ENCODE data around the gene CHAD. TPM values are rescaled to one million over a fixed set of nuclear protein-coding genes. Genes with fewer than 3 reads are reported as not detected.

Gene CHAD
- total and polyA plus RNA-seq, 2 of the 13 experiments (the other 11 are each of a cell fraction or from before 2014, with no cell fraction given): 1.4 TPM; not detected in 1

DNA sequence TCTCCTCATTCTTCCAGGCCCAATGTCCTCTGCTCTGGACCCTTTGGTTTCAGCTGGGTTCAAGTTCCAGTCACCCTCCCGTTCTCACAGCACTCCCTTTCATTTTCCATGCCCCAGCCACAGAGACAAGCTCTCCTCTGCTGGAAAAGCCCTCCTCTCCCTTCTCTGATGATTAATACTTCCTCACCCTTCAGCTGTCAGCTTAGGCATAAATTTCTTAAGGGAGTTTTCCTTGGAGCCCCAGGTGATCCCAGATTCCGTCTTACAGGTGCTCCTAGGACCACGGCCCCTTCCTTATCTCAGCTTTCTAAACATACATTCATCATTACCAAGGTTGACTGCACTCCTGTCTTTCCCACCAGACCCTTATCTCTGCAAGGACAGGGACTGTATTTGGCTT is 10.4 kb downstream of the CHAD start (continued):
- TF ChIP-seq, protein P1, sequence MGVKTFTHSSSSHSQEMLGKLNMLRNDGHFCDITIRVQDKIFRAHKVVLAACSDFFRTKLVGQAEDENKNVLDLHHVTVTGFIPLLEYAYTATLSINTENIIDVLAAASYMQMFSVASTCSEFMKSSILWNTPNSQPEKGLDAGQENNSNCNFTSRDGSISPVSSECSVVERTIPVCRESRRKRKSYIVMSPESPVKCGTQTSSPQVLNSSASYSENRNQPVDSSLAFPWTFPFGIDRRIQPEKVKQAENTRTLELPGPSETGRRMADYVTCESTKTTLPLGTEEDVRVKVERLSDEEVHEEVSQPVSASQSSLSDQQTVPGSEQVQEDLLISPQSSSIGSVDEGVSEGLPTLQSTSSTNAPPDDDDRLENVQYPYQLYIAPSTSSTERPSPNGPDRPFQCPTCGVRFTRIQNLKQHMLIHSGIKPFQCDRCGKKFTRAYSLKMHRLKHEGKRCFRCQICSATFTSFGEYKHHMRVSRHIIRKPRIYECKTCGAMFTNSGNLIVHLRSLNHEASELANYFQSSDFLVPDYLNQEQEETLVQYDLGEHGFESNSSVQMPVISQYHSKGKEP (CRISPR knock-in tag; IDR thresholded peaks at IDR 0.05): no peak
- TF ChIP-seq TAF1 (CRISPR knock-in tag; IDR thresholded peaks at IDR 0.05) (no peak), CBX2 (IDR thresholded peaks at IDR 0.05; ENCODE audit: low read depth, low read length) (no peak), CBX2 (CRISPR knock-in tag; IDR thresholded peaks at IDR 0.05; ENCODE audit: low read depth) (no peak), POGZ (CRISPR knock-in tag; IDR thresholded peaks at IDR 0.05) (no peak), EZH2 (conservative IDR thresholded peaks at IDR 0.05; ENCODE audit: low read depth, low read length) (no peak)
- TF ChIP-seq, protein P2, sequence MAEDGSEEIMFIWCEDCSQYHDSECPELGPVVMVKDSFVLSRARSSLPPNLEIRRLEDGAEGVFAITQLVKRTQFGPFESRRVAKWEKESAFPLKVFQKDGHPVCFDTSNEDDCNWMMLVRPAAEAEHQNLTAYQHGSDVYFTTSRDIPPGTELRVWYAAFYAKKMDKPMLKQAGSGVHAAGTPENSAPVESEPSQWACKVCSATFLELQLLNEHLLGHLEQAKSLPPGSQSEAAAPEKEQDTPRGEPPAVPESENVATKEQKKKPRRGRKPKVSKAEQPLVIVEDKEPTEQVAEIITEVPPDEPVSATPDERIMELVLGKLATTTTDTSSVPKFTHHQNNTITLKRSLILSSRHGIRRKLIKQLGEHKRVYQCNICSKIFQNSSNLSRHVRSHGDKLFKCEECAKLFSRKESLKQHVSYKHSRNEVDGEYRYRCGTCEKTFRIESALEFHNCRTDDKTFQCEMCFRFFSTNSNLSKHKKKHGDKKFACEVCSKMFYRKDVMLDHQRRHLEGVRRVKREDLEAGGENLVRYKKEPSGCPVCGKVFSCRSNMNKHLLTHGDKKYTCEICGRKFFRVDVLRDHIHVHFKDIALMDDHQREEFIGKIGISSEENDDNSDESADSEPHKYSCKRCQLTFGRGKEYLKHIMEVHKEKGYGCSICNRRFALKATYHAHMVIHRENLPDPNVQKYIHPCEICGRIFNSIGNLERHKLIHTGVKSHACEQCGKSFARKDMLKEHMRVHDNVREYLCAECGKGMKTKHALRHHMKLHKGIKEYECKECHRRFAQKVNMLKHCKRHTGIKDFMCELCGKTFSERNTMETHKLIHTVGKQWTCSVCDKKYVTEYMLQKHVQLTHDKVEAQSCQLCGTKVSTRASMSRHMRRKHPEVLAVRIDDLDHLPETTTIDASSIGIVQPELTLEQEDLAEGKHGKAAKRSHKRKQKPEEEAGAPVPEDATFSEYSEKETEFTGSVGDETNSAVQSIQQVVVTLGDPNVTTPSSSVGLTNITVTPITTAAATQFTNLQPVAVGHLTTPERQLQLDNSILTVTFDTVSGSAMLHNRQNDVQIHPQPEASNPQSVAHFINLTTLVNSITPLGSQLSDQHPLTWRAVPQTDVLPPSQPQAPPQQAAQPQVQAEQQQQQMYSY (CRISPR knock-in tag; IDR thresholded peaks at IDR 0.05): no peak
- TF ChIP-seq, protein P3, sequence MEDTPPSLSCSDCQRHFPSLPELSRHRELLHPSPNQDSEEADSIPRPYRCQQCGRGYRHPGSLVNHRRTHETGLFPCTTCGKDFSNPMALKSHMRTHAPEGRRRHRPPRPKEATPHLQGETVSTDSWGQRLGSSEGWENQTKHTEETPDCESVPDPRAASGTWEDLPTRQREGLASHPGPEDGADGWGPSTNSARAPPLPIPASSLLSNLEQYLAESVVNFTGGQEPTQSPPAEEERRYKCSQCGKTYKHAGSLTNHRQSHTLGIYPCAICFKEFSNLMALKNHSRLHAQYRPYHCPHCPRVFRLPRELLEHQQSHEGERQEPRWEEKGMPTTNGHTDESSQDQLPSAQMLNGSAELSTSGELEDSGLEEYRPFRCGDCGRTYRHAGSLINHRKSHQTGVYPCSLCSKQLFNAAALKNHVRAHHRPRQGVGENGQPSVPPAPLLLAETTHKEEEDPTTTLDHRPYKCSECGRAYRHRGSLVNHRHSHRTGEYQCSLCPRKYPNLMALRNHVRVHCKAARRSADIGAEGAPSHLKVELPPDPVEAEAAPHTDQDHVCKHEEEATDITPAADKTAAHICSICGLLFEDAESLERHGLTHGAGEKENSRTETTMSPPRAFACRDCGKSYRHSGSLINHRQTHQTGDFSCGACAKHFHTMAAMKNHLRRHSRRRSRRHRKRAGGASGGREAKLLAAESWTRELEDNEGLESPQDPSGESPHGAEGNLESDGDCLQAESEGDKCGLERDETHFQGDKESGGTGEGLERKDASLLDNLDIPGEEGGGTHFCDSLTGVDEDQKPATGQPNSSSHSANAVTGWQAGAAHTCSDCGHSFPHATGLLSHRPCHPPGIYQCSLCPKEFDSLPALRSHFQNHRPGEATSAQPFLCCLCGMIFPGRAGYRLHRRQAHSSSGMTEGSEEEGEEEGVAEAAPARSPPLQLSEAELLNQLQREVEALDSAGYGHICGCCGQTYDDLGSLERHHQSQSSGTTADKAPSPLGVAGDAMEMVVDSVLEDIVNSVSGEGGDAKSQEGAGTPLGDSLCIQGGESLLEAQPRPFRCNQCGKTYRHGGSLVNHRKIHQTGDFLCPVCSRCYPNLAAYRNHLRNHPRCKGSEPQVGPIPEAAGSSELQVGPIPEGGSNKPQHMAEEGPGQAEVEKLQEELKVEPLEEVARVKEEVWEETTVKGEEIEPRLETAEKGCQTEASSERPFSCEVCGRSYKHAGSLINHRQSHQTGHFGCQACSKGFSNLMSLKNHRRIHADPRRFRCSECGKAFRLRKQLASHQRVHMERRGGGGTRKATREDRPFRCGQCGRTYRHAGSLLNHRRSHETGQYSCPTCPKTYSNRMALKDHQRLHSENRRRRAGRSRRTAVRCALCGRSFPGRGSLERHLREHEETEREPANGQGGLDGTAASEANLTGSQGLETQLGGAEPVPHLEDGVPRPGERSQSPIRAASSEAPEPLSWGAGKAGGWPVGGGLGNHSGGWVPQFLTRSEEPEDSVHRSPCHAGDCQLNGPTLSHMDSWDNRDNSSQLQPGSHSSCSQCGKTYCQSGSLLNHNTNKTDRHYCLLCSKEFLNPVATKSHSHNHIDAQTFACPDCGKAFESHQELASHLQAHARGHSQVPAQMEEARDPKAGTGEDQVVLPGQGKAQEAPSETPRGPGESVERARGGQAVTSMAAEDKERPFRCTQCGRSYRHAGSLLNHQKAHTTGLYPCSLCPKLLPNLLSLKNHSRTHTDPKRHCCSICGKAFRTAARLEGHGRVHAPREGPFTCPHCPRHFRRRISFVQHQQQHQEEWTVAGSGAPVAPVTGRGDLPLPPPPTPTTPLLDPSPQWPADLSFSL (CRISPR knock-in tag; IDR thresholded peaks at IDR 0.05): no peak
- TF ChIP-seq, protein P4, sequence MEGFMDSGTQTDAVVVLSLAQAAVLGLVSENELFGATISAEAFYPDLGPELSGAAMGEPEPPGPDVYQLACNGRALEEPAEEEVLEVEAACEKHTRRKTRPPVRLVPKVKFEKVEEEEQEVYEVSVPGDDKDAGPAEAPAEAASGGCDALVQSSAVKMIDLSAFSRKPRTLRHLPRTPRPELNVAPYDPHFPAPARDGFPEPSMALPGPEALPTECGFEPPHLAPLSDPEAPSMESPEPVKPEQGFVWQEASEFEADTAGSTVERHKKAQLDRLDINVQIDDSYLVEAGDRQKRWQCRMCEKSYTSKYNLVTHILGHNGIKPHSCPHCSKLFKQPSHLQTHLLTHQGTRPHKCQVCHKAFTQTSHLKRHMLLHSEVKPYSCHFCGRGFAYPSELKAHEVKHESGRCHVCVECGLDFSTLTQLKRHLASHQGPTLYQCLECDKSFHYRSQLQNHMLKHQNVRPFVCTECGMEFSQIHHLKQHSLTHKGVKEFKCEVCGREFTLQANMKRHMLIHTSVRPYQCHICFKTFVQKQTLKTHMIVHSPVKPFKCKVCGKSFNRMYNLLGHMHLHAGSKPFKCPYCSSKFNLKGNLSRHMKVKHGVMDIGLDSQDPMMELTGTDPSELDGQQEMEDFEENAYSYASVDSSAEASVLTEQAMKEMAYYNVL (CRISPR knock-in tag; IDR thresholded peaks at IDR 0.05; ENCODE audit: borderline replicate concordance): no peak
